ENCODE data around the gene GSTCD.
A peak's percentile ranks its signal among the peaks of the same experiment; 100 is the strongest.
"Not testable (repeated sequence)": the region's sequence is repeated elsewhere in the genome, so short reads cannot be mapped to it uniquely, and the experiment has no call there.

The GSTCD gene

GRCh38 chr4:105714932-105715331, 6.3 kb downstream of the GSTCD start:
- TF ChIP-seq CTCF (conservative IDR thresholded peaks at IDR 0.05; ENCODE audit: control insufficient read depth, insufficient read depth, low read depth, low read length): no peak
- H3K4me3 ChIP-seq (ENCODE audit: control insufficient read depth, low read depth, low read length): no peak overlapping the region
- DNase-seq (ENCODE audit: low read depth): peak; percentile 8

- peak; percentile 41 for TF ChIP-seq CTCF (conservative IDR thresholded peaks at IDR 0.05; ENCODE audit: control insufficient read depth, insufficient read depth, low read depth, low read length)
- peak; percentile 56 for DNase-seq (ENCODE audit: low read depth)
- no peak overlapping the region for H3K4me3 ChIP-seq (ENCODE audit: control insufficient read depth, low read depth, low read length)
Measured at GRCh38 chr4:105715692-105716278, 7.2 kb downstream of the GSTCD start.

GRCh38 chr4:105719204-105719603, 10.6 kb downstream of the GSTCD start:
- no peak for TF ChIP-seq CTCF (conservative IDR thresholded peaks at IDR 0.05; ENCODE audit: control insufficient read depth, insufficient read depth, low read depth, low read length)
- no peak for DNase-seq (ENCODE audit: low read depth)
- H3K4me3 ChIP-seq (ENCODE audit: control insufficient read depth, low read depth, low read length): no peak overlapping the region

- H3K4me3 ChIP-seq (ENCODE audit: control insufficient read depth, low read depth, low read length): no peak overlapping the region
- TF ChIP-seq CTCF (conservative IDR thresholded peaks at IDR 0.05; ENCODE audit: control insufficient read depth, insufficient read depth, low read depth, low read length): no peak
- no peak for DNase-seq (ENCODE audit: low read depth)
Measured at GRCh38 chr4:105725623-105726022, 17.0 kb downstream of the GSTCD start.

GRCh38 chr4:105729895-105730294, 21.3 kb downstream of the GSTCD start:
- DNase-seq (ENCODE audit: low read depth); H3K4me3 ChIP-seq (ENCODE audit: control insufficient read depth, low read depth, low read length): not testable (repeated sequence)

GRCh38 chr4:105735217-105735616, 26.6 kb downstream of the GSTCD start:
- not testable (repeated sequence) for H3K4me3 ChIP-seq (ENCODE audit: control insufficient read depth, low read depth, low read length); DNase-seq (ENCODE audit: low read depth)

GRCh38 chr4:105741548-105741947, 33.0 kb downstream of the GSTCD start:
- H3K4me3 ChIP-seq (ENCODE audit: control insufficient read depth, low read depth, low read length): no peak overlapping the region
- peak; percentile 47 for DNase-seq (ENCODE audit: low read depth)
- TF ChIP-seq CTCF (conservative IDR thresholded peaks at IDR 0.05; ENCODE audit: control insufficient read depth, insufficient read depth, low read depth, low read length): no peak

- no peak for TF ChIP-seq CTCF (conservative IDR thresholded peaks at IDR 0.05; ENCODE audit: control insufficient read depth, insufficient read depth, low read depth, low read length)
- no peak overlapping the region for H3K4me3 ChIP-seq (ENCODE audit: control insufficient read depth, low read depth, low read length)
- DNase-seq (ENCODE audit: low read depth): no peak
Measured at GRCh38 chr4:105748222-105748621, 39.6 kb downstream of the GSTCD start.

All from fibroblast of mammary gland (primary cell).